IPS-15b (cell line): ENCODE data around the gene FAM117B.

Experiments
- H3K27me3 ChIP-seq: one replicate; pipeline ENCODE4 v1.6.1; 2013; ENCODE audit warnings: low read length; ENCODE audit not compliant: control insufficient read depth, insufficient read depth
- H3K36me3 ChIP-seq: one replicate; pipeline ENCODE4 v1.6.1; 2013; ENCODE audit warnings: low read length; ENCODE audit not compliant: control insufficient read depth, insufficient read depth
- H3K4me1 ChIP-seq: one replicate; pipeline ENCODE4 v1.6.1; 2013; ENCODE audit warnings: mild to moderate bottlenecking, low read length; ENCODE audit not compliant: control insufficient read depth, insufficient read depth
- H3K4me3 ChIP-seq: one replicate; pipeline ENCODE4 v1.5.1; 2013; ENCODE audit warnings: low read depth, low read length
- H3K9ac ChIP-seq: one replicate; pipeline ENCODE4 v1.6.1; 2013; ENCODE audit warnings: low read depth, mild to moderate bottlenecking, low read length
- H3K9me3 ChIP-seq: one replicate; pipeline ENCODE4 v1.6.1; 2013; ENCODE audit warnings: mild to moderate bottlenecking, low read length; ENCODE audit not compliant: control insufficient read depth, insufficient read depth

The FAM117B gene

GRCh38 chr2:202612145-202612544 is 22.6 kb upstream of the FAM117B start:
- H3K9ac ChIP-seq = no peak overlapping the region

GRCh38 chr2:202613479-202613878 is 21.3 kb upstream of the FAM117B start:
- Histone ChIP-seq H3K9ac (no peak overlapping the region), H3K36me3 (no peaks in the 10 kb centered on the region), H3K9me3 (no peaks in the 10 kb centered on the region), H3K4me3 (no peak overlapping the region), H3K4me1 (no peaks in the 10 kb centered on the region), H3K27me3 (no peaks in the 10 kb centered on the region)

More at GRCh38 chr2:202612145-202612544, 22.6 kb upstream of the FAM117B start:
- Histone ChIP-seq H3K4me1 (no peaks in the 10 kb centered on the region), H3K36me3 (no peaks in the 10 kb centered on the region), H3K9me3 (no peaks in the 10 kb centered on the region), H3K4me3 (no peak overlapping the region), H3K27me3 (no peaks in the 10 kb centered on the region)

DNA sequence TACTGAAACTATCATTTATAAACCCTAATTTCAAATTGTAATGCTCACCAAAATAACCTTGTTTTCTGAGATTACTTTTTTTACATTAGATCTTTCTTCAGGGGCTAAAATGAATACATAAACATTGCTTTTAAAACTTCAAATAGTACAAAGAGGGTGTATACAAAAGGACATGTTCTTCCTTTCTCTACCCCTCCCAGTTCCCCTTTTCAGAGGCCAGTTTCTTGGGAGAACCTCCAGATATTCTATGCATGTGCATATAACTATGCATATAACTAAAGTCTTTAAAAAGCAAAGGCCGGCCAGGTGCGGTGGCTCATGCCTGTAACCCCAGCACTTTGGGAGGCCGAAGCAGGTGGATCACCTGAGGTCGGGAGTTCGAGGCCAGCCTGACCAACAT is 10.6 kb upstream of the FAM117B start:
- Histone ChIP-seq H3K9me3 (no peaks in the 10 kb centered on the region), H3K9ac (no peak overlapping the region), H3K4me3 (no peak overlapping the region), H3K4me1 (no peaks in the 10 kb centered on the region), H3K36me3 (no peaks in the 10 kb centered on the region), H3K27me3 (no peaks in the 10 kb centered on the region)

DNA sequence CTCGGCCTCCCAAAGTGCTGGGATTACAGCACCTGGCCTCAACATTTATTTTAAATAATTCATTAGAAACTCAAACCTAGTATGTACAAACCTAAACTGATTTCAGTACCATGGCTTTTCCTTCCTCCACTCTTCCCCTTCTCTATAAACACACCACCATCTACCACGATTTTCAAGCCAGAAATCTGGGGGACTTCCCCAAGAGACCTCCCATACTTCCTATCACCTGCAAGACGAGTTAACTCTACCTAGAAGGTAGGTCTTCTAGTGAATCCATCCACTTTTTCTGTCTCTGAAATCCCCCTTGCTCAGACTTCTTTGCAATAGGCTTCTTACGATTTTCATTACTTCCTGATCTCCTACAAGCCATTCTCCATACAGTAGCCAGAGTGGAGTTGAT is 7.7 kb upstream of the FAM117B start:
- Histone ChIP-seq H3K9me3 (no peaks in the 10 kb centered on the region), H3K27me3 (no peaks in the 10 kb centered on the region), H3K4me3 (no peak overlapping the region), H3K9ac (no peak overlapping the region), H3K36me3 (no peaks in the 10 kb centered on the region), H3K4me1 (no peaks in the 10 kb centered on the region)

GRCh38 chr2:202628646-202629198 is 6.0 kb upstream of the FAM117B start:
- H3K36me3 ChIP-seq = no peaks in the 10 kb centered on the region
- H3K9me3 ChIP-seq = no peaks in the 10 kb centered on the region
- no peak overlapping the region for H3K9ac ChIP-seq
- no peaks in the 10 kb centered on the region for H3K27me3 ChIP-seq
- no peaks in the 10 kb centered on the region for H3K4me1 ChIP-seq
- H3K4me3 ChIP-seq = no peak overlapping the region

- H3K36me3 ChIP-seq = no peaks in the 10 kb centered on the region
- H3K9ac ChIP-seq = no peak overlapping the region
- no peaks in the 10 kb centered on the region for H3K9me3 ChIP-seq
- peaks cover 3% of the 10 kb centered on the region for H3K4me1 ChIP-seq
- no peak overlapping the region for H3K4me3 ChIP-seq
- no peaks in the 10 kb centered on the region for H3K27me3 ChIP-seq
These were observed 2.0 kb upstream of the FAM117B start for GRCh38 chr2:202632682-202633290.

DNA sequence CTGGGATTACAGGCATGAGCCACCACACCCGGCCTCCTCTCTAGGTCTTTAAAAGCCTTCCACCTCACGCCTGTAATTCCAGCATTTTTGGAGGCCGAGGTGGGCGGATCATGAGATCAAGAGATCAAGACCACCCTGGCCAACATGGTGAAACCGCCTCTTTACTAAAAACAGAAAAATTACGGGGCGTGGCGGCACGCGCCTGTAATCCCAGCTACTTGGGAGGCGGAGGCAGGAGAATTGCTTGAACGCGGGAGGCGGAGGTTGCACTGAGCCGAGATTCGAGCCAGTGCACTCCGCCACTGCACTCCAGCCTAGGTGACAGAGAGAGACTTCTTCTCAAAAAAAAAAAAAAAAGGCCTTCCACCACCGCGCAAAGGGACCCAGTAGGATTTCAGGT is 1.3 kb upstream of the FAM117B start:
- Histone ChIP-seq H3K4me1 (peaks cover 3% of the 10 kb centered on the region), H3K9ac (no peak overlapping the region), H3K27me3 (no peaks in the 10 kb centered on the region), H3K36me3 (no peaks in the 10 kb centered on the region), H3K4me3 (no peak overlapping the region), H3K9me3 (no peaks in the 10 kb centered on the region)

DNA sequence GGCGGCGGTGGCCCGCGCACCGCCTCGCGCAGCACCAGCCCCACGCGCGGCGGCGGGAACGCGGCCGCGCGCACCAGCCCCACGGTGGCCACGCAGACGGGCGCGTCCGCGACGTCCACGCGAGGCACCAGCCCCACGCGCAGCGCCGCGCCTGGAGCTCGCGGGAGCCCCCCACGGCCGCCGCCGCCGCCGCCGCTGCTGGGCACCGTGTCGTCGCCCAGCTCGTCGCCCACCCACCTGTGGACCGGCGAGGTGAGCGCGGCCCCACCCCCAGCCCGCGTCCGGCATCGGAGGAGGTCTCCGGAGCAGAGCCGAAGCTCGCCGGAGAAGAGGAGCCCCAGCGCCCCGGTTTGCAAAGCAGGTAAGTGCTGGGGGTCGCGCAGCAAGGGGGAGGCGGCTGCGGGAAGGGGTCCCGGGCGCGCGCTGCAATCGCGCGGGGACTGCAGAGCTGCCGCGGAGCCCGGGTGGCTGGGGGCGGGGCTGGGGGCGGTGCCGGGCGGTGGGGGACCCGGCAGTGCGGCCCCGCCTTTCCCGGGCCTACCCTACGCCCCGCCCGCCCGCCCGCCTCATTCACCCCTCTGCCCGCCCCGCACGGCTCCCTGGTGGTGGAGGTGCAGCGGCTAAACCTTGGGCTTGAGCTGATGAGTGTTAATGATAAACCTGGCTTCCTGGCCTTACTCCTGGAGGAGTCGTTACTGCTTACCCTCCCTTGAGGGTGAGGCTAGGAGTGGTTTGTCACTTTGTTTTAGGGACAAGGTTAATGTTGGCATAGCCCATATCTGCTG is 851 bp downstream of the FAM117B start:
- no peaks in the 10 kb centered on the region for H3K9me3 ChIP-seq

GRCh38 chr2:202636213-202636513 is 1.4 kb downstream of the FAM117B start:
- H3K9ac ChIP-seq = peak overlapping the region; percentile 90
- H3K4me3 ChIP-seq = peak overlapping the region; percentile 95

More for the DNA sequence above, 851 bp downstream of the FAM117B start:
- H3K4me1 ChIP-seq = peaks cover 3% of the 10 kb centered on the region
- peak overlapping the region; percentile 95 for H3K4me3 ChIP-seq
- H3K27me3 ChIP-seq = no peaks in the 10 kb centered on the region
- H3K9ac ChIP-seq = peak overlapping the region; percentile 90
- no peaks in the 10 kb centered on the region for H3K36me3 ChIP-seq

GRCh38 chr2:202638721-202639120 is 4.0 kb downstream of the FAM117B start:
- H3K4me1 ChIP-seq = peaks cover 3% of the 10 kb centered on the region
- H3K9me3 ChIP-seq = no peaks in the 10 kb centered on the region

More at GRCh38 chr2:202636213-202636513, 1.4 kb downstream of the FAM117B start:
- Histone ChIP-seq H3K27me3 (no peaks in the 10 kb centered on the region), H3K4me1 (peaks cover 3% of the 10 kb centered on the region), H3K9me3 (no peaks in the 10 kb centered on the region), H3K36me3 (no peaks in the 10 kb centered on the region)

GRCh38 chr2:202639231-202639630 is 4.5 kb downstream of the FAM117B start:
- Histone ChIP-seq H3K4me1 (peaks cover 3% of the 10 kb centered on the region), H3K4me3 (no peak overlapping the region), H3K27me3 (no peaks in the 10 kb centered on the region), H3K36me3 (no peaks in the 10 kb centered on the region), H3K9ac (no peak overlapping the region), H3K9me3 (no peaks in the 10 kb centered on the region)

More at GRCh38 chr2:202638721-202639120, 4.0 kb downstream of the FAM117B start:
- Histone ChIP-seq H3K36me3 (no peaks in the 10 kb centered on the region), H3K27me3 (no peaks in the 10 kb centered on the region), H3K4me3 (no peak overlapping the region), H3K9ac (no peak overlapping the region)

DNA sequence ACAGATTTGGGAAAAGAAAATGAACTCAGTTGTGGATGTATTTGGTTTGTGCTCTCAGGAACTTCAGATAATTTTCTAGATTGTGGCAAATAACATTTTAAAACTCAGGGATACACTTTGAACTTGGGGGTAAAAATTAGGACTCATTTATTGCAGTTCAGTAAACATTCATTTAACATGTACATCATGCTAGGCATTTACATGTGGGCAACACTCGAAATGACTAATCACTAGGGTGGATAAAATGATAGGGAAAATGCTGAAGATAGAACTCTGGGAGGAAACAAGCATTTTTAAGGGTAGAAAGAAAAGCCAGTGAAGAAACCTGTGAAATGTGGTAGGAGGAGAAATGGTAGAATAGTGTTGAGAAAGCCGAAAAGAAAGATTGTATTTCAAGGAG is 7.8 kb downstream of the FAM117B start:
- peaks cover 2% of the 10 kb centered on the region for H3K4me1 ChIP-seq
- no peaks in the 10 kb centered on the region for H3K9me3 ChIP-seq
- no peaks in the 10 kb centered on the region for H3K27me3 ChIP-seq
- no peaks in the 10 kb centered on the region for H3K36me3 ChIP-seq
- H3K4me3 ChIP-seq = no peak overlapping the region
- no peak overlapping the region for H3K9ac ChIP-seq
